Measurements from ENCODE around the gene ANO10.
"Not testable (repeated sequence)": the region's sequence is repeated elsewhere in the genome, so short reads cannot be mapped to it uniquely, and the experiment has no call there.

Gene ANO10

GRCh38 chr3:43462566-43462965 is 159.2 kb downstream of the ANO10 start:
- not testable (repeated sequence) for DNase-seq

GRCh38 chr3:43461345-43461744 is 160.5 kb downstream of the ANO10 start:
- no peak for DNase-seq

DNA sequence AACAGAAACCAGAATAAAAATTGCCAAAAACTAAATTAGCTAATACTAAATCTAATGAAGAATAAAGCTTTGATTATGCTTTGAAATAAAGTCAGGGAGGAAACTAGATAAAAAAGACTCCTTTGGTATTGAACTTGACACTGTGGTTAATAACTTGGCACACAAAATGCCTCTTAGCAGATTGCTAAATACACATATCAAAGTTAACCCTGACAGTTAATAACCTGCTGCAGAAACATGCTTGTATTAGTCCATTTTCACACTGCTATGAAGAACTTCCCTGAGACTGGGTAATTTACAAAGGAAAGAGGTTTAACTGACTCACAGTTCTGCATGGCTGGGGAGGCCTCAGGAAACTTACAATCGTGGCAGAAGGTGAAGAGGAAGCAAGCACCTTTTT is 164.8 kb downstream of the ANO10 start:
- not testable (repeated sequence) for DNase-seq

- DNase-seq, result no peak
These were observed 166.6 kb downstream of the ANO10 start for GRCh38 chr3:43455233-43455632.

DNA sequence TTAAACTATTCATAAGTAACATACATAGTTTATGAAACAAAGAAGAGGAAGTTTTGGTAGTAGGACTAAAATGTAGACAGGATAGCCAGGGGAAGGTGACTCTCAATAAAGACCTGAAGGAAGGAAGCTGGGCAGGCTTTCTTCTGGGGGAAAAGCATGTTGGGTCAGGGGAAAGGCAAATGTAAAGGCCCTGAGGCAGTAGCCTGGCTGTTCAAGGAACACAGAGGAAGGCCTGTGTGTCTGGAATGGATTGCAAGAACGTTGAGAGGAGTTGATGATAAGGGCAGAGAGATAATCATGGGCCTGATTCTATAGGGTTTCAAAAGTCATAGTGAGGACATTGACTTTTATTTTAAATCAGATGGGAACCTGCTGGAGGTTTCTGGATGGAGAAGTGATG is 167.8 kb downstream of the ANO10 start:
- DNase-seq, result no peak

DNA sequence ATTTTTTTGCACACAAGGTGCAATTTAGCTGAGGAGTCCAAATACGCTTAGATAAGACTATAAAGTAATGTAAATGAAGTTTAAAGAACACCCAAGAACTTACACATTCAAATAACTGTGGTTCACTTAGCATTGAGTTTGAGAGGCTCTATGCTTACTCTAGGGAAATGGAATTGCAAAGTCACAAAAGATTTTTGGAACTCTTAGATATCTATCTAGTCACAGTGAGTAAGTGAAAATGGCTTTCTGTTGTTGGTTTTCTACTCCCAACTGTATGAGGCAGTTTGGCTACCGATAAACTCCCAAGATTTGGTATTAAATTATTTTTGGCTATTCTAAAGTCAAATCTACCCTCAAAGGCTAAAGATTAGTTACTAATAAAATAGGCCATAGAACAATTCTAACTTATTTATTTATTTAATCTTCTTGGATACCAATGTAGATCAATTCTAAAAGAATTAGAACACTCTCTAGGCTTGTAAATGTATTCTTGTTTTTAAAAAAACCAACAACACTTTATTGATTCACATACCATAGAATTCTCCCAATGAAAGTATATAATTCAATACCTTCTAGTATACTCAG is 170.0 kb downstream of the ANO10 start:
- DNase-seq, result no peak

- no peak for DNase-seq
These were observed 173.7 kb downstream of the ANO10 start for GRCh38 chr3:43448098-43448497.

- no peak for DNase-seq
These were observed 176.0 kb downstream of the ANO10 start for GRCh38 chr3:43445820-43446219.

GRCh38 chr3:43442872-43443395 is 178.9 kb downstream of the ANO10 start:
- no peak for DNase-seq

- DNase-seq, result no peak
These were observed 185.2 kb downstream of the ANO10 start for GRCh38 chr3:43436507-43437140.

GRCh38 chr3:43435706-43436105 is 186.1 kb downstream of the ANO10 start:
- DNase-seq, result no peak

DNA sequence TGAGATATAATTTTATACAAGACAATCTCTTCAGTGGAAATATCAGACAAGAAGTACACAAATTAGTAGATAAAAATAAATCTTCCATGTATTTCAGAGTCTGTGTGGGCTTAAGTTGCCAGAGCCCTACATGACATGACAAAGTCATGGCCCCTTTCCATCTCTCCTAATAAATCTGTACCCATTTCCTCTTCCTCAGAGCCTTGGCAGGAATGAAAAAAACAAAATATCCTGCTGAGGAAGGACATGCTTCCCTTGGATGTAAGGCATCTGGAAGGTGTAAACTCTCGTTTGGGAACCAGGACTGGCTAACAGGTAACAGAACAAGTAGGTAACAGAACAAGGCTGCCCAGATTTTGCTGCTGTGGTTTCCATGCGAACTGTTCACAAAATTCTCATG is 187.4 kb downstream of the ANO10 start:
- DNase-seq, result no peak

- no peak for DNase-seq
These were observed 189.3 kb downstream of the ANO10 start for GRCh38 chr3:43432462-43432861.

DNA sequence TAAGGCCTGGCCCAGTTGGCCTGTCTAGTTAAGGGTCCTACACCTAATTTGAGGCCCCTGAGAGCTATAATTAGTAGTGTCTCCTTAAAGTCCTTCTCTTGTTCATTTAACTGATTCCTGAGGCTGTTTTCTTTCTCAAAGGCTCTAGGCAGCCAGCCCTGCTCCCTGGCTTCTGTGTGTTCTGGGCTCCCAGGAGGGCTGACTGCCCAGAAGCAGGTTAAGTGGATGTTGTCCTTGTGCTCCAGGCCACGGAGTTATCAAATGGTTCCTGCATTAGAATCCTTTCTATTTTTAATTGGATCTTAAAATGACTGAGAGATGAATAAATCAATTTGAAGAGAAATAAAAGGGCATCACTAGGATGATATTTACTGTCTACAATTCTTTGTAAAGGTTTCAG is 195.4 kb downstream of the ANO10 start:
- no peak for DNase-seq

GRCh38 chr3:43425829-43426228 is 196.0 kb downstream of the ANO10 start:
- no peak for DNase-seq

DNA sequence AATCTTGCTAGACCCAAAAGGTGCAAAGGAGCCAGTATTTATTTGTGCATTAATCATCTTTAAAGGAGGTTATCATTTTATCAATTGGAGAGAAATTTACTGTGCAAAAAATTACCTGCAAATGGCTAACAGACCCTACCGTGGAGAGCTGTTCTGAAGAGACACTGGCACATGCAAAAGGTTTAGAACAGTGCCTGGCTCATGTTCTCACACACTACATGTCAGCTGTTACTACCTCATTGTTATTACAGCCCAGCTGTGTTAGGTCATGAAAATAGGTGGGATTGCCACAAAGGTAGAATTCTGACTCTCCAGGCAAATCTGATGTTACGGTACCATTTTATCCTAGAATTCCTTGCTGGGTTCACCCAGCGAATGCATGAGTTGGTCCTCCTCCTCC is 198.2 kb downstream of the ANO10 start:
- DNase-seq, result no peak

DNA sequence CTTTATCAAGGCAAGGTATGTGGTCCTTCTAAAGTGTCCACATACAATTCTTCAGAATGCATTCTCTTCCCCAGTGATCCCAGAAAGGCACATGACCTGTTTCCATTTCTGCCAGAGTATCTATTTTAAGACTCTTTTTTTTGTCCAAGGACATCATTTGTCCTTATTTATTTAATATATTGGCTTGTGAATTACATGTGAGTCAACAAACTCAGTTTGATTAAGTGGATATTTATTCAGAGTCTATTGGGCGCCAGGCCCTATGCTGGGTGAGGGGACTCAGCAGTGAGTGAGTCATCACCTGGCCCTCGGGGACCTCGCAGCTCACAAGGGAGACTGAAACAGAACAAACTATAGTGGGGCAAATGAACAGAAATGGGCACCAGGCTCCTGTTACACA is 198.7 kb downstream of the ANO10 start:
- no peak for DNase-seq

DNA sequence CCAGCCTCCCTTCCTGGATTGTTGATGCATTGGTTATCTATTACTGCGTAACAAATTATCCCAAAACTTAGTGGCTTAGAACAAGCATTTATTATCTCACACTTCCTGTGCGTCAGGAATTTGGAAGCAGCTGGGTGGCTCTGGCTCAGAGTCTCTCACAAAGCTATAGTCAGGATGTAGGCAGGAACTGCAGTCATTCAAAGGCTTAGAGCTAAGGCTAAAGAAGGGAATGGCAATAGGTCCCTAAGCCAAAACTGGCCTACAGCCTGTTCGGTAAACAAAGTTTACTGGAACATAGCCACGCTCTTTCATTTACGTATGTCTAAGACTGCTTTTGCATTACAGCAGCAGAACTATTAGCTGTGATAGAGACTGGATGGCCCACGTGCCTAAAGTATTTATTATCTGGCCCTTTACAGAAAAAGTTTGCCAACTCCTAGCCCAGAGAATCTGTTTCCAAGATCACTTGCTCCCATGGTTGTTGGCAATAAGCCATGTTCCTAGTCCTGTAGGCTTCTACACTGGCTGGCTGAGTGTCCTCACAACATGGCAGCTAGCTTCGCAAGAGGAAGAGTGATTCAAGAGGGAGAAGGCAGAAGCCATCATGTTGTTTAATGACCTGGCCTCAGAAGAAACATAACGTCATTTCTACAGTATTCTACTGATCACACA is 203.1 kb downstream of the ANO10 start:
- DNase-seq, result no peak

DNA sequence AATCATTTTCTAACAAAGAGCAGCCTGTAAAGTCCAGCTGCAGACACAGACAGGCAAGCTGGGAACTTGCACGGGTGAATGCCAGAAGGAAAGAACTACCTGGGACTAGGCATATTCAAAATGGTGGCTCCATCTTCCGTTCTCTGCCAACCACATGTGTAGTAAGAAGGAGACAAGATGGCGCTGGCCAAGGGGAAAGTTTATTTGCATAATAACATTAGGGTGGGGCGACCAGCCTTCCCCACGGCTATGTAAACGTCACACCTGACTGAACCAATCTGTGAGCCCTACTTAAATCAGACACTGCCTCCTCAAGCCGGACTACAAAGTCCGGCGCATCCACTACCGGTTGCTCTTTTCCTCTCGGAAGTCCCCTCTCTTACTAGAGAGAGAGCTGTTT is 204.7 kb downstream of the ANO10 start:
- no peak for DNase-seq

DNA sequence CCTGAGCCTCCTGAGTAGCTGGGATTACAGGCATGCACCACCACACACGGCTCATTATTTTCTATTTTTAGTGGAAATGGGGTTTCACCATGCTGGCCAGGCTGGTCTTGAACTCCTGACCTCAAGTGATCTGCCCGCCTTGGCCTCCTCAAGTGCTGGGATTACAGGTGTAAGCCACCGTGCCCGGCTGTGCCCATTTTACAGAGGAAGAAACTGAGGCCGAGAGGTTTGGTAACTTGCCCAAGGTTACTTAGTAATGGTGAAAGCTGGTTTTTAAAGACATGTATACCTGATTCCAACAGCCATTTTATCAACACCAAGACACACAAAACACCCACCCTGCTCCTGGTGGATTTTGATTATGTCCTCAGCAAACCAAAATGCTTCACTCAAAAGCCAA is 206.7 kb downstream of the ANO10 start:
- DNase-seq, result no peak

GRCh38 chr3:43413676-43414368 is 208.0 kb downstream of the ANO10 start:
- DNase-seq, result no peak

DNA sequence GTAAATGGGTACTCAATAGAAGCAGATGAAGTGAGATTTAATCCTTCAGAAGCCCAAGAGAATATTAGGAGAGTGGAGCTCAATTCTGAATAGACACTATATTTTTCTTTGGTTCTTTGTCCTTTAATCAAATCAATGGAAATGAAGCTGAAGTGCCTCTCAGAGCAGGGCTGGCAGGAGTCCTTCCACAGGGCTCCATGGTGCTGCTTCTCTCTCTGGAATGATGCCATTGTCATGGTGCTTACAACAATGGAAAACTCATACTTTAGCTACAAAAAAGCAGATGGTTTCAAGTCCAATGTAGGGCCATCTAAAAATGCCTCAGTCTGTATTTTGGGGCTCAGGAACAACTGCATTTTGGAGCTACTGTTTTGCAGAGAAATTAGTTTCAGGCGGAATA is 210.4 kb downstream of the ANO10 start:
- no peak for DNase-seq

GRCh38 chr3:43410592-43410991 is 211.2 kb downstream of the ANO10 start:
- DNase-seq, result no peak

GRCh38 chr3:43409506-43409905 is 212.3 kb downstream of the ANO10 start:
- DNase-seq, result no peak
